A549 (cell line): ENCODE measurements around the gene DCLK3. TPM values are rescaled to one million over a fixed set of nuclear protein-coding genes. Genes with fewer than 3 reads are reported as not detected.

Source experiments
- ATAC-seq, 2 experiments: fragments of 200-7000 bp in 1 of 2; fragments of >200 bp in 1 of 2; cut with Nextera tagmentation in 1 of 2; cut with Tn5 transposase in 1 of 2; 3 replicates each; pipeline versions ENCODE4 v1.8.0 to v1.9.1; 2018 to 2020; ENCODE audit warnings: mild to moderate bottlenecking in 1 of 2, moderate library complexity in 1 of 2
- CTCF ChIA-PET: fragments of 300-600 bp; sonication (Branson Sonifier 250); formaldehyde crosslinking; extraction: SDS; loops from one replicate; lab custom pipeline; 2021; ENCODE audit warnings: antibody characterized with exemption, inconsistent platforms; lab: Yijun Ruan, JAX
- POLR2A ChIA-PET: fragments of 350-600 bp; formaldehyde crosslinking; extraction: SDS; loops from one replicate; lab custom pipeline; 2021; ENCODE audit warnings: antibody characterized with exemption, inconsistent platforms; lab: Yijun Ruan, JAX
- DNase-seq, 2 experiments: peaks; one replicate each; pipeline versions ENCODE4 v3.0.0 to v3.0.0-alpha.2; 2011 to 2016; ENCODE audit warnings: low read depth in 1 of 2, low spot score in 1 of 2
- FAIRE-seq: peaks from 2 replicates; lab custom pipeline; 2011; peaks lifted over from hg19 to GRCh38; lab: Jason Lieb, UNC
- H3K27ac ChIP-seq, 2 experiments: fragments of >200 bp; sonication (Bioruptor Twin); formaldehyde crosslinking; 3 replicates each; pipeline ENCODE4 v1.5.1; 2016 to 2017
- H3K4me1 ChIP-seq: fragments of >200 bp; sonication (Bioruptor Twin); formaldehyde crosslinking; 3 replicates; pipeline ENCODE4 v1.6.1; 2016
- H3K4me2 ChIP-seq: fragments of >200 bp; sonication (Bioruptor Twin); formaldehyde crosslinking; 3 replicates; pipeline ENCODE4 v1.6.1; 2016
- H3K4me3 ChIP-seq: fragments of >200 bp; sonication (Bioruptor Twin); formaldehyde crosslinking; 3 replicates; pipeline ENCODE4 v1.5.1; 2016
- H3K9me3 ChIP-seq: fragments of >200 bp; sonication (Bioruptor Twin); formaldehyde crosslinking; 3 replicates; pipeline ENCODE4 v1.6.1; 2016
- CBX2 ChIP-seq: fragments of 200-600 bp; sonication (generic); IDR thresholded peaks from 2 replicates; pipeline ENCODE4 v1.6.1; 2016; ENCODE audit warnings: low read depth, mild to moderate bottlenecking, borderline replicate concordance
- CBX8 ChIP-seq: fragments of 200-600 bp; sonication (generic); IDR thresholded peaks from 2 replicates; pipeline ENCODE4 v1.6.1; 2016
- CHD2 ChIP-seq: fragments of 150-350 bp; IDR thresholded peaks from 2 replicates; pipeline ENCODE4 v1.6.1; 2014; ENCODE audit warnings: low read length; ENCODE audit not compliant: partially characterized antibody
- ELK1 ChIP-seq: fragments of 150-350 bp; IDR thresholded peaks from 2 replicates; pipeline ENCODE4 v1.6.1; 2014; ENCODE audit warnings: low read depth, mild to moderate bottlenecking, low read length
- FOXS1 ChIP-seq: fragments of 250-450 bp; sonication (Bioruptor Pico); IDR thresholded peaks from 2 replicates; pipeline ENCODE4 v1.5.0; 2020; ENCODE audit warnings: mild to moderate bottlenecking, moderate library complexity
- HEYL ChIP-seq: fragments of 250-450 bp; sonication (Bioruptor Pico); IDR thresholded peaks from 2 replicates; pipeline ENCODE4 v1.8.0; 2021; ENCODE audit warnings: mild to moderate bottlenecking, moderate library complexity
- HOXB5 ChIP-seq: fragments of 250-450 bp; sonication (Bioruptor Pico); IDR thresholded peaks from 2 replicates; pipeline ENCODE4 v1.5.0; 2020; ENCODE audit warnings: mild to moderate bottlenecking, moderate library complexity
- KDM1A ChIP-seq: fragments of 200-600 bp; sonication (generic); IDR thresholded peaks from 2 replicates; pipeline ENCODE4 v1.6.1; 2016; ENCODE audit warnings: low read depth, mild to moderate bottlenecking
- KDM5A ChIP-seq: fragments of 200-600 bp; sonication (generic); IDR thresholded peaks from 2 replicates; pipeline ENCODE4 v1.6.1; 2016; ENCODE audit warnings: antibody characterized with exemption, mild to moderate bottlenecking
- MAX ChIP-seq: IDR thresholded peaks from 2 replicates; pipeline ENCODE4 v1.6.1; 2012
- NFE2L2 ChIP-seq: fragments of 150-350 bp; conservative IDR thresholded peaks from 2 replicates; pipeline ENCODE4 v1.6.1; 2014; ENCODE audit warnings: low read length
- PHF8 ChIP-seq: fragments of 200-600 bp; sonication (generic); IDR thresholded peaks from 2 replicates; pipeline ENCODE4 v1.6.1; 2016; ENCODE audit warnings: low read depth, mild to moderate bottlenecking, antibody characterized with exemption, moderate library complexity, borderline replicate concordance
- POLR2A ChIP-seq: IDR thresholded peaks from 2 replicates; pipeline ENCODE4 v1.6.1; 2012; ENCODE audit warnings: mild to moderate bottlenecking, low read length
- POLR2AphosphoS2 ChIP-seq: conservative IDR thresholded peaks from 2 replicates; pipeline ENCODE4 v1.6.1; 2012; ENCODE audit warnings: low read length, improper control_type of control experiment, inconsistent platforms
- RAD21 ChIP-seq, 2 experiments: fragments of >200 bp in 1 of 2; sonication (Bioruptor Twin) in 1 of 2; formaldehyde crosslinking in 1 of 2; IDR thresholded peaks in 1 of 2; conservative IDR thresholded peaks in 1 of 2; 2 replicates in 1 of 2; 3 replicates in 1 of 2; pipeline ENCODE4 v1.6.1; 2012 to 2018; ENCODE audit warnings: inconsistent platforms in 1 of 2
- RFX5 ChIP-seq: fragments of 450-650 bp; IDR thresholded peaks from 2 replicates; pipeline ENCODE4 v1.7.1; 2014; ENCODE audit warnings: antibody characterized with exemption, mild to moderate bottlenecking, moderate library complexity
- RNF2 ChIP-seq: fragments of 200-600 bp; sonication (generic); IDR thresholded peaks from 2 replicates; pipeline ENCODE4 v1.6.1; 2016; ENCODE audit warnings: low read depth, mild to moderate bottlenecking, antibody characterized with exemption, moderate library complexity, borderline replicate concordance
- SMC3 ChIP-seq: fragments of >200 bp; sonication (Bioruptor Twin); formaldehyde crosslinking; IDR thresholded peaks from 3 replicates; pipeline ENCODE4 v1.6.1; 2018; ENCODE audit warnings: inconsistent platforms
- SREBF2 ChIP-seq: fragments of 450-650 bp; IDR thresholded peaks from 2 replicates; pipeline ENCODE4 v1.6.1; 2014; ENCODE audit warnings: mild to moderate bottlenecking, moderate library complexity
- USF2 ChIP-seq: fragments of 450-650 bp; IDR thresholded peaks from 2 replicates; pipeline ENCODE4 v1.6.1; 2014; ENCODE audit warnings: antibody characterized with exemption
- ZFP36 ChIP-seq: fragments of 450-650 bp; IDR thresholded peaks from 2 replicates; pipeline ENCODE4 v1.6.1; 2014; ENCODE audit warnings: borderline replicate concordance; ENCODE audit not compliant: partially characterized antibody
- WGBS: methylation state at CpG from one replicate; pipeline ENCODE4 v1.1.6; 2017; ENCODE audit errors: missing lambda C conversion rate; 5-methylcytosine and 5-hydroxymethylcytosine counted together
- polyA plus RNA-seq, 4 experiments: library from polyadenylated mRNA; depleted of rRNA in 3 of 4; stranded (reverse); fragments of >200 nt; fragmentation: RNase III in 1 of 4; extraction: RNeasy Plus Mini Kit Qiagen cat#74134 plus additional on column Dnase treatment in 1 of 4; gene quantifications; 2 replicates in 3 of 4; 3 replicates in 1 of 4; pipeline ENCODE4 v1.2.3, GENCODE V29; 2011 to 2017
- TF ChIP-seq, protein P1 (sequence below): fragments of >200 bp; sonication (Bioruptor Twin); formaldehyde crosslinking; IDR thresholded peaks from 3 replicates; pipeline ENCODE4 v1.5.1; 2016

DCLK3 gene
- polyA plus RNA-seq, 2 of the 4 experiments (the other 2 are of a cell fraction) = not detected

DNA sequence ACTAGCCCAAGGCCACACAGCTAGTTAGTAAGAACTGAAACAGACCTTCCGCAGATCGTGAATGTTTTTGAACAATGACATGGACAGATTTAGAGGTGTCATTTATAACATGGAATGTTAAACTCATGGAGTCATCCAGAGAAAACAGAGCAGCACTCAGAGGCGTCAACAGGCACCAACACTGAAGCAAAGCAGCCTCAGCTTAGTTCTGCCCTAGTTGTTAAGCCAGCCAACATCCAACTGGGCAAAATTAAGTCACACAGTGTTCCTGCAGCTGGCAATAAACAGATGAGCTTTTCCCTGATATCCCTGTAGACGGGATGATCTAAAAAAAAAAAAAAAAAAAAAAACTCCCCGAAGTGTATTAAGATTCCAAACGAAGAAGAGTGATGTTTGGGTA is 13.6 kb downstream of the DCLK3 start:
- Histone ChIP-seq H3K4me3 (no peak overlapping the region), H3K9me3 (peaks cover 8% of the 10 kb centered on the region; the same call in 2 of the 3 replicates), H3K4me2 (no peak overlapping the region), H3K4me1 (no peaks in the 10 kb centered on the region), H3K27ac (no peak overlapping the region)
- FAIRE-seq (no peak), DNase-seq (no peak), ATAC-seq (no peak)
- CTCF ChIA-PET = interaction anchor here (0.6 to 1.9 kb wide), 4 partner anchors 9 to 681 kb away, joined by 3 to 7 read pairs (median 3); no protein-coding TSS in a partner anchor
- 32% methylated on average over 6 of the region's 6 CpGs for WGBS
- POLR2A ChIA-PET = no interaction called here
- TF ChIP-seq CBX2 = no peak

DNA sequence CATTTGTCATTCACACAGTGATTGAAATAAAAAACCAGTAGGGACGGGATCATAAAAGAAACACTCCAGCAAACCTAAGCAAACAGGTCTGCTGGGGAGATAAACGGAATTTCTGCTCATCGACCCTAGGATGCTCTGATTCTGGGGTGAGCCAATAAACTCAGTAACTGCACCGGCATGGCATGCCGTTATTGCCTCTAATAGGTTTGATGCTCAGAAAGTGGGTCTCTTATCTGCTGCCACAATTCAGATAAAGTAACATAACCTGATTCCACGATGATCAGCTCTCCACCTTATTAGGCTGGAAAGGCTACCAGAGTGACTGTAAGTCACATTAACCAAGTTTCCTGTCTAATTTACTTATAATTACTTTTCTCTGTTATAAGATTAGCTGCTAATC is 19.6 kb downstream of the DCLK3 start:
- POLR2A ChIA-PET = no interaction called here
- no peak for FAIRE-seq

GRCh38 chr3:36743826-36744225 is 20.5 kb downstream of the DCLK3 start:
- ATAC-seq (no peak), FAIRE-seq (no peak), DNase-seq (no peak)
- no peak overlapping the region for H3K4me3 ChIP-seq
- ChIA-PET CTCF (interaction anchor here (1.2 to 2.3 kb wide), 4 partner anchors 12 to 31 kb away, joined by 3 to 10 read pairs (median 4); no protein-coding TSS in a partner anchor), POLR2A (no interaction called here)
- H3K27ac ChIP-seq = no peak overlapping the region
- H3K4me1 ChIP-seq = no peaks in the 10 kb centered on the region
- TF ChIP-seq NFE2L2 (no peak), PHF8 (no peak), HEYL (CRISPR knock-in tag) (no peak), MAX (no peak), USF2 (no peak), ZFP36 (no peak), CBX8 (no peak), FOXS1 (CRISPR knock-in tag) (no peak), ELK1 (no peak), RFX5 (no peak), POLR2AphosphoS2 (no peak)
- WGBS = 15% methylated on average over 2 of the region's 2 CpGs
- peaks cover 8% of the 10 kb centered on the region; the same call in 2 of the 3 replicates for H3K9me3 ChIP-seq
- H3K4me2 ChIP-seq = no peak overlapping the region

More for the DNA sequence above, 19.6 kb downstream of the DCLK3 start:
- CTCF ChIA-PET = interaction anchor here (1.2 to 2.3 kb wide), 3 partner anchors 13 to 30 kb away, joined by 3 to 5 read pairs (median 4); no protein-coding TSS in a partner anchor
- ATAC-seq = no peak
- Histone ChIP-seq H3K4me3 (no peak overlapping the region), H3K4me2 (no peak overlapping the region), H3K9me3 (peaks cover 8% of the 10 kb centered on the region; the same call in 2 of the 3 replicates), H3K27ac (no peak overlapping the region), H3K4me1 (no peaks in the 10 kb centered on the region)
- TF ChIP-seq USF2 (no peak), RNF2 (peak; percentile 68; the same call in 1 of the 2 replicates), CBX8 (peak; percentile 76; the same call in 1 of the 2 replicates)
- no peak for DNase-seq
- WGBS = 3% methylated on average over 6 of the region's 6 CpGs

GRCh38 chr3:36741285-36741684 is 23.1 kb downstream of the DCLK3 start:
- FAIRE-seq (no peak), DNase-seq (peak in 1 of 2 experiments; percentile 16), ATAC-seq (peak; percentile 47 to 79; a peak in 3 of 6 replicates)
- Histone ChIP-seq H3K9me3 (no peaks in the 10 kb centered on the region), H3K4me3 (no peak overlapping the region), H3K4me1 (no peaks in the 10 kb centered on the region), H3K4me2 (no peak overlapping the region), H3K27ac (no peak overlapping the region)
- ChIA-PET CTCF (interaction anchor here (0.8 to 2.8 kb wide), 5 partner anchors 10 to 218 kb away, joined by 3 to 8 read pairs (median 3); no protein-coding TSS in a partner anchor), POLR2A (no interaction called here)
- TF ChIP-seq CHD2 (no peak), POLR2A (no peak), HEYL (CRISPR knock-in tag) (no peak), CBX8 (no peak), SMC3 (peak; percentile 14; the same call in 1 of the 3 replicates), RAD21 (conservative IDR thresholded peaks at IDR 0.05 in 1 of 2, IDR thresholded peaks at IDR 0.05 in 1 of 2) (peak in 1 of 2 experiments; percentile 30; a peak in 1 of 5 replicates), SREBF2 (no peak), HOXB5 (no peak), KDM1A (no peak), KDM5A (no peak)
- TF ChIP-seq, protein P1, sequence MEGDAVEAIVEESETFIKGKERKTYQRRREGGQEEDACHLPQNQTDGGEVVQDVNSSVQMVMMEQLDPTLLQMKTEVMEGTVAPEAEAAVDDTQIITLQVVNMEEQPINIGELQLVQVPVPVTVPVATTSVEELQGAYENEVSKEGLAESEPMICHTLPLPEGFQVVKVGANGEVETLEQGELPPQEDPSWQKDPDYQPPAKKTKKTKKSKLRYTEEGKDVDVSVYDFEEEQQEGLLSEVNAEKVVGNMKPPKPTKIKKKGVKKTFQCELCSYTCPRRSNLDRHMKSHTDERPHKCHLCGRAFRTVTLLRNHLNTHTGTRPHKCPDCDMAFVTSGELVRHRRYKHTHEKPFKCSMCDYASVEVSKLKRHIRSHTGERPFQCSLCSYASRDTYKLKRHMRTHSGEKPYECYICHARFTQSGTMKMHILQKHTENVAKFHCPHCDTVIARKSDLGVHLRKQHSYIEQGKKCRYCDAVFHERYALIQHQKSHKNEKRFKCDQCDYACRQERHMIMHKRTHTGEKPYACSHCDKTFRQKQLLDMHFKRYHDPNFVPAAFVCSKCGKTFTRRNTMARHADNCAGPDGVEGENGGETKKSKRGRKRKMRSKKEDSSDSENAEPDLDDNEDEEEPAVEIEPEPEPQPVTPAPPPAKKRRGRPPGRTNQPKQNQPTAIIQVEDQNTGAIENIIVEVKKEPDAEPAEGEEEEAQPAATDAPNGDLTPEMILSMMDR = peak; percentile 15; the same call in 1 of the 3 replicates
- WGBS = 27% methylated on average over 2 of the region's 2 CpGs
